Measurements from ENCODE around the gene OXTR. TPM values are rescaled to one million over a fixed set of nuclear protein-coding genes. Genes with fewer than 3 reads are reported as not detected.

Gene OXTR
- total RNA-seq = 0.13 and 0.14 TPM in 2 replicates

DNA sequence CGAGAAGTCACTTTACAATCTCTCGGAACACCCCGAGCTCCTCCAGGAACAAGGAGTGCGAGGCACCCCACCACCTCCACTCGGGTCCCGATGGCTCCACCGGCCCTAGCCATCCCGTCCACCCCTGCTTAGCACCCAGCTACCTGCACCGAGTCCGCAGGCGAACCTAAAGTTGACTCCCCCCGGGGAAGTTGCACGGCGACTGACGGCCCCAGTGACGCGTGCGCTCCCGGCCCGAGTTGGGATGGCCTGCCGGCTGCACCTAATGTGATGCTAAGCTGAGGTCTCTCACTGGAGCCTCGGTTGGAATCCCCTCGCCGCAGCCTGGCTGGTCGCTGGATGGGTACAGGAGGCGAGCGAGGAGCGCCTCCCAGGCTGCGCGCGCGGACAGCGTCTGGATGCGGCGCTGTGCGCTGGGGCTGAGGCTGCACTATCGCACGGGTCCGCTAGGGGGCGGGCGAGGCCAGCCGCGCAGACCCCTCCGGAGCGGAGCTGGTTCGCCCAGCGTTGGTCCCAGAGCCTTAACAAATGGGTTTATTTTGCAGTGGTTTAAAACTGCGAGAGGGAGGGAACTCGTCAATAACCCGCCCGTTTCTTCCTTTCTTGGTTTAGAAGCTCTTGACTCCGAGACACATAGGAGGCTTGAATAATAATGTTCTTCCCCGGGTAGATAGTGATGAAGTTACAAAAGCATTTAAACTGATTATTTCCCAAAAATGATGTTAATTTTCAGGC, at the start of gene OXTR:
OXTR (minus strand) TSS at position 526 of the 735 bp plus-strand sequence. CDS start 1,426 bp downstream, outside the sequence.

DNA sequence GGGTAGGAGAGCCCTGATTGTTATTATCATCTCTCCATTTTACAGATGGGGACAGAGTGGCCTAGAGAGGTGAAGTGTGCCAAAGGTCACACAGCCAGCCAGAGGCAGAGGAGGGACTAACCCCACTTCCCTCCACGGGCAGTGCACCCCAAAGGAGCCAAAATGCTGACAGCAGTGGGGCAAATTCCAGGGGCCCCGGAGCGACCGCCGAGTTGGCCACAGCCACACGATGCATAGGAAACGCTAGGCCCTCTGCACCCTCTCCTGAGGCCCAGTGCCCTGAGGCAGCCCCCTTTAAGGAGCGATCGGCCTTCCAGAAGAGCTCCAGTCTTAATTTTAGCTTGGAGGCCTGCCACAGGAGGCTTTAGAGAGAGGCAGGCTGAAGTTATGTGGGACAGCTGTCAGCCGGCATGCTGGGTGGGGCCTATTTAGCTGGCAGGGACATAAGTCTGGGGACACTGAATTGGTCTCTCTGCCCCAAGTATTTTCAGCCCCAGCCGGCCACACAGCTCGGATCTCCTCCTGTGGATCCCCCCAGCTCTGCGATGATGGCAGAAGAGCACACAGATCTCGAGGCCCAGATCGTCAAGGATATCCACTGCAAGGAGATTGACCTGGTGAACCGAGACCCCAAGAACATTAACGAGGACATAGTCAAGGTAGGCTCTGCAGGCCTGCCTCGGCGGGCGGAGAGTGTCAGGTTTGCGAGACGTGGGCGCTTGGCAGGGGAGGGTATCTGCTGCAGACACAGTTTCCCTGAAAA, 35.9 kb downstream of the OXTR start, which contains the start of gene CAV3:
CAV3 (plus strand) TSS at position 471 of the 763 bp plus-strand sequence; CDS start at position 546, 75 bp downstream.

Other genes with a start within 250 kb of the OXTR start
- not detected in 2 replicates for gene SSUH2, start 124.8 kb downstream of the OXTR start, total RNA-seq
- gene CAV3, start 35.8 kb downstream of the OXTR start, total RNA-seq = not detected in 2 replicates
- 23.5 and 32.7 TPM in 2 replicates for gene RAD18, start 193.9 kb upstream of the OXTR start, total RNA-seq

Data from thoracic aorta endothelial cell (primary cell).